Activated CD8-positive, alpha-beta memory T cell treated with anti-CD3 and anti-CD28 coated beads, Interleukin-2, amount 50 U/mL, for 24 hours (primary cell): ENCODE data around the gene TTLL6.
"Not testable (repeated sequence)": the region's sequence is repeated elsewhere in the genome, so short reads cannot be mapped to it uniquely, and the experiment has no call there.

Experiments used
- DNase-seq: peaks from one replicate; pipeline ENCODE4 v3.0.0-alpha.2; 2020; ENCODE audit errors: extremely low read depth

Gene TTLL6

GRCh38 chr17:48816774-48817590 lies at the start of gene TTLL6:
TSS of gene TTLL6 (minus strand) at chr17:48817229. CDS start at chr17:48817072, 157 bp downstream.
- DNase-seq, result peak; percentile 41

GRCh38 chr17:48860456-48860855 lies 43.4 kb upstream of the TTLL6 start:
- no peak for DNase-seq

GRCh38 chr17:48860034-48860433 lies 43.0 kb upstream of the TTLL6 start:
- DNase-seq, result no peak

GRCh38 chr17:48856122-48856821 lies 39.2 kb upstream of the TTLL6 start:
- no peak for DNase-seq

GRCh38 chr17:48854774-48855476 lies 37.9 kb upstream of the TTLL6 start:
- no peak for DNase-seq

GRCh38 chr17:48850792-48851323 lies 33.8 kb upstream of the TTLL6 start:
- no peak for DNase-seq

GRCh38 chr17:48843187-48843900 lies 26.3 kb upstream of the TTLL6 start:
- DNase-seq, result no peak

- no peak for DNase-seq
These were observed 25.7 kb upstream of the TTLL6 start for GRCh38 chr17:48842746-48843145.

- DNase-seq, result no peak
These were observed 24.4 kb upstream of the TTLL6 start for GRCh38 chr17:48841395-48841831.

- DNase-seq, result no peak
These were observed 23.4 kb upstream of the TTLL6 start for GRCh38 chr17:48840441-48840840.

- DNase-seq, result not testable (repeated sequence)
These were observed 20.4 kb upstream of the TTLL6 start for GRCh38 chr17:48837458-48837857.

- DNase-seq, result no peak
These were observed 18.9 kb upstream of the TTLL6 start for GRCh38 chr17:48835971-48836370.

GRCh38 chr17:48834973-48835372 lies 17.9 kb upstream of the TTLL6 start:
- DNase-seq, result no peak

- no peak for DNase-seq
These were observed 14.5 kb upstream of the TTLL6 start for GRCh38 chr17:48831549-48831883.

GRCh38 chr17:48830840-48831548 lies 14.0 kb upstream of the TTLL6 start, which contains the start of gene CALCOCO2:
TSS of gene CALCOCO2 (plus strand) at chr17:48831035. CDS start at chr17:48841708, 10,673 bp downstream.
- DNase-seq, result peak; percentile 67

GRCh38 chr17:48825446-48826381 lies 8.7 kb upstream of the TTLL6 start:
- DNase-seq, result no peak

- DNase-seq, result not testable (repeated sequence)
These were observed 3.9 kb upstream of the TTLL6 start for GRCh38 chr17:48820936-48821335.

GRCh38 chr17:48819466-48819865 lies 2.4 kb upstream of the TTLL6 start:
- no peak for DNase-seq

- DNase-seq, result no peak
These were observed 1.4 kb upstream of the TTLL6 start for GRCh38 chr17:48818361-48818841.

- no peak for DNase-seq
These were observed 623 bp downstream of the TTLL6 start for GRCh38 chr17:48816438-48816773.
